ENCODE results near the gene CACNA1C. TPM values are rescaled to one million over a fixed set of nuclear protein-coding genes. Genes with fewer than 3 reads are reported as not detected.
A peak's percentile ranks its signal among the peaks of the same experiment; 100 is the strongest.

Gene CACNA1C
- total RNA-seq, 2 donors from 2014 or later: 0.05 to 0.31 TPM

DNA sequence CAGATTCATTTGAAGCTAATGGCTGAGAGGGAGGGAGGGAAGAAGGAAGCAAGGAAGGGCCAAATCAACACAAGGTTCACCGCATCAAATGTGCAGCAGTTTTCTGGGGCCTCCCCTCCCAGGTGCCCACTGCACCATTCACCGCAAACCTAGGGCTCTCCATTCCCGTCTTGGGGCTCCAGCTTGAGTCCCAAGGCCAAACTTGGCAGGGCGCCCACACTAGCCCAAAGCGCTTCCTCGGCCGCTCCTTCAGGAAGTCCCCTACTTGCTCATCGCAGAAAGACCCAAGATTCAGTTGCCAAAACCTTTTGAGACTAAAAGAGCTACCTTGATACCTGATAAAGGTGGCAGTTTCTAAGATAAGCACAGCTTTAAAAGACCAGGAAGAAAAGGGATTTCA lies 601.5 kb downstream of the CACNA1C start:
- no peaks in the 10 kb centered on the region for H3K36me3 Mint-ChIP-seq
- no peak for ATAC-seq
- peak in 1 of 2 donors; percentile 11 for DNase-seq (ENCODE audit: low spot score in 2 of 2)
- H3K27ac Mint-ChIP-seq: no peak overlapping the region
- H3K9me3 Mint-ChIP-seq: peaks cover 0 to 4% of the 10 kb centered on the region in 2 donors

DNA sequence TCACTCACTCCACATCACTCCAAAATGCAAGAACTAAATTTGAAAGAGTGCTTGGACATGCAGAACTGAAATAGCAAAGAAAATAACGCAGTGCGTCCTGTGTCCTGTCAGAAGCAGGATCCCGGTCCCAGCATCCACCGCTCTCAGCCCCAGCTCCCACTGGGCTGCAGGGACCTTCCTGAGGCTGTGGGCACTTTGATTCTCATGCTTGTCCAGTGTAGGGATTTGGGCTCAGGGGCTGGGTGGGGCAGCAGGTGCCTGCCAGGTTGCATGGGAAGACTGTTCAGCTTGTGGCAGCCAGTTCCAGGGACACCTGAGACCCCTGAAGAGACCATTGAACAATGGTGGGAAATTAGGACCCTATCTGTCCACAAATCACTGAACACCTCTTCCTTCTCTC lies 602.0 kb downstream of the CACNA1C start:
- ATAC-seq: no peak
- Mint-ChIP-seq H3K27ac (no peak overlapping the region), H3K36me3 (no peaks in the 10 kb centered on the region), H3K9me3 (peaks cover 0 to 4% of the 10 kb centered on the region in 2 donors)
- DNase-seq (ENCODE audit: low spot score in 2 of 2): peak in 1 of 2 donors; percentile 30

DNA sequence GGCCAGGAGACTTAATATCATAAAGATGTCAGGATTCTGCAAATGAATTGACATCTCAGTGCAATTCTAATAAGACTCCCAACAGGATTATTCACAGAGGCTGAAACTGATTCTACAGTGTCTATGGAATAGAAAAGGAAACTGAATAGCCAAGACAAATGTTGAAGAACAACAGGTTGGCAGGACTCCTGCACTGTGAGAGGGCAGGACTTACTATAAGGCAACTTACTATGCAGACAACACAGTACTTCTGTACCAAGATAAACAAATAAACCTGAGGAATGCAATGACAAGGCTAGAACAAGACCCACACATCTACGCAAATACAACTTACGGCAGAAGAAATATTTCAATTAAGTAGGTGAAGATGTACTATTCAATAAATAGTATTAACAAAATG lies 609.7 kb downstream of the CACNA1C start:
- Mint-ChIP-seq H3K36me3 (peaks cover 0 to 4% of the 10 kb centered on the region in 2 donors), H3K27ac (no peak overlapping the region), H3K9me3 (peaks cover 0 to 4% of the 10 kb centered on the region in 2 donors)
- ATAC-seq: no peak
- no peak for DNase-seq (ENCODE audit: low spot score in 2 of 2)

DNA sequence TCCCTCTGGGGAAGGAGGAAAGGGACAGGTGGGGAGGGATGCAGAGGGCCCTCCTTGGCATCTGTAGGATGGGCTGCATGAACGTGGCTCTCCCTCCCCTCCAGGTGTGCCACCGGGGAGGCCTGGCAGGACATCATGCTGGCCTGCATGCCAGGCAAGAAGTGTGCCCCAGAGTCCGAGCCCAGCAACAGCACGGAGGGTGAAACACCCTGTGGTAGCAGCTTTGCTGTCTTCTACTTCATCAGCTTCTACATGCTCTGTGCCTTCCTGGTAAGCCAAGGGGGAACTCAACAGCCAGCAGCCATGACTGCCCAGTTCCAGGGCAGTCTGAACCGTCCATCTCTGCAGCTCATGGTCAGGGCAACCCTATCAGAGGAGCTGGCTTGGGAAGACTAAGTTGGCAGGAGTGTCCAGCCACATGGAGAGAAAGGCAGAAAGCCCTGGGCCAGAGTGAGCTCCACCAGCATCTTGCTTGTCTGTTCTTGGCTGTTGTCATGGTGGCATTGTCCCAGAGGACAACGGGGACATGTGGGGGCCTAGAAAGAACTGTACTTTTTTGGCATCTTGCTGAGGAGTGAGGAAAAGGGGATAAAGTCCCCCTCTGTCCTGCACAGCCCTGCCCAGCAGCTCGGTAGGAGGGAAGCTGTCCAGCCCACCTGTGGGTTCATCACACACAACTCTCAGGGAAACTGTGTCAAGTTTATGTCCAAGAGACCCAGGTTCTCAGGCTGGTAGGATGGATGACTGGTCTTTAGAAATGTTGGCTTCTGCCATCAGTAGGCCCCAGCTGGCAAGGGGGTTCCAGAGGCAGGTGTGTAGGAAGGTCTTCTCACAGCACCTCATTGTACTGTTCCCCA lies 612.2 kb downstream of the CACNA1C start:
- DNase-seq (ENCODE audit: low spot score in 2 of 2): peak in 1 of 2 donors; percentile 43
- Mint-ChIP-seq H3K9me3 (no peaks in the 10 kb centered on the region), H3K27ac (no peak overlapping the region), H3K36me3 (peaks cover 0 to 4% of the 10 kb centered on the region in 2 donors)
- ATAC-seq: no peak

DNA sequence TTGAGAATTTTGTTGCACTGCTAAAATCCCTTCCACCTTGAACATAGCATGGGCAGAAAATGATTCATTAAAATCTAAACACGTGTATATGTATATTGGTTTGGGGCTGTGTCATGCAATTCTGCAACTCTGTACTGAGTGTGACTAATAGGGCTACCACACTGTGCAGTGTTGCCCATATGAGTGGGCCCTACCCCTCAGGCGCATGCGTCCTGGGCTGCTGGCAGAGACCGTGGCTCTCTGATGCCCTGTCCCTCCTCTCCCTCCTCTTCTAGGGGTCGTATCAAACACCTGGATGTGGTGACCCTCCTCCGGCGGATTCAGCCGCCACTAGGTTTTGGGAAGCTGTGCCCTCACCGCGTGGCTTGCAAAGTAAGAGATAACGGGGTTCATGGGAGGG lies 613.6 kb downstream of the CACNA1C start:
- H3K27ac Mint-ChIP-seq: no peak overlapping the region
- peak; percentile 49 to 74 for ATAC-seq

DNA sequence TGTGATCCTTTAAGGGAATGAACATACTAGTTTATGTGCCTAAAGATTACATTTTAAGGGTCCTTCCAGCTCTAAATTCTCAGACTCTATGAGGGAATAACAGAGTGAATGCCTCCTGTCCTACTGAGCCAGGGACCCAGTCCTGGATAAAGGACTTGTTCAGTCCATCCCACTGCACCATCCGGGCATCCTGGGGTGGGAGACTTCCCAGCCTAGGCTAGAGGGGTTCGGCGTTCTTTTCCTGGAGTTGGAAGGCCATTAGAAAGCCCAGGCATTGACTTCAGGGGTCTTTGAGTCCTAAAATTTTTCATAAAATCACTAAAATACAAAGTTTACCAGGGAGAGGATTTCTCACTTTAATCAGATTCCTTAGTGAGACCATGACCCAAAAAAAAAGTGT lies 614.1 kb downstream of the CACNA1C start:
- H3K9me3 Mint-ChIP-seq: no peaks in the 10 kb centered on the region
- no peak overlapping the region for H3K27ac Mint-ChIP-seq
- DNase-seq (ENCODE audit: low spot score in 2 of 2): peak in 1 of 2 donors; percentile 42
- H3K36me3 Mint-ChIP-seq: peaks cover 0 to 4% of the 10 kb centered on the region in 2 donors
- ATAC-seq: no peak

More for the DNA sequence above, 613.6 kb downstream of the CACNA1C start:
- Mint-ChIP-seq H3K9me3 (no peaks in the 10 kb centered on the region), H3K36me3 (peaks cover 0 to 4% of the 10 kb centered on the region in 2 donors)
- no peak for DNase-seq (ENCODE audit: low spot score in 2 of 2)

DNA sequence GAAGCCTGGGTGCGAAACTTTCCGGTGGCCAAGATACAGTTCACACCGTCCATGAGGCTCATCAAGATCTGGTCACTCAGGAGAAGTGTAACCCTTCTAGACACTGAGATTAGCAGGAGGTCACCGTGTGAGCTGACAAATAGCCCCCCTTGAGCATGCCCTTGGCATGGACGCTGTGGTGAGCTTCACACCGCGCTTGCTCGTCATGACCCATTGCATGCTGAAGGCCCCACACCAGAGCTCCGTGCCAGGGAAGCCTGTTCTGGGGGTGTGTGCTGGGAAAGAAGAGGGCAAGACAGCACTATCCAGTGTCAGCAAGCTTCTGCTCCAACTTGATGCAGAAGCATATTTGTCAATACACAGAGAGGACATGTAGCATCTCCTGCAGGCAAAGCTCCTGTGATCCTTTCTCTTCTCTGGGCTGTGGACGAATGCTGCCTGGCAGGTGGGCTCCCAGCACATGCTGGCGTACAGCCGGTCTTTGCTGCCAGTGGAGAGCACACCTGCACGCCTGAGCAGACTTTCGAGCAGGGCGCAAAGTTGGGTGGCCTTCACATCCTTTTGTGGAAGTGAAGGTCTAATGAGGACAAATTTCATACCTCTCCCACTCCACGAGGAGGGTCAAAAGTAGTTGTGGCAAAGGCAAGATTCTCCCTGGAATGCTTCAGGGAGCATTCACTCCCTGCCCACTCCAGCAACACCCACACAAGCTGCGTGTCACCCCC lies 615.1 kb downstream of the CACNA1C start:
- Mint-ChIP-seq H3K27ac (no peak overlapping the region), H3K36me3 (peaks cover 0 to 4% of the 10 kb centered on the region in 2 donors), H3K9me3 (no peaks in the 10 kb centered on the region)
- DNase-seq (ENCODE audit: low spot score in 2 of 2) (peak in 1 of 2 donors; percentile 18), ATAC-seq (no peak)

DNA sequence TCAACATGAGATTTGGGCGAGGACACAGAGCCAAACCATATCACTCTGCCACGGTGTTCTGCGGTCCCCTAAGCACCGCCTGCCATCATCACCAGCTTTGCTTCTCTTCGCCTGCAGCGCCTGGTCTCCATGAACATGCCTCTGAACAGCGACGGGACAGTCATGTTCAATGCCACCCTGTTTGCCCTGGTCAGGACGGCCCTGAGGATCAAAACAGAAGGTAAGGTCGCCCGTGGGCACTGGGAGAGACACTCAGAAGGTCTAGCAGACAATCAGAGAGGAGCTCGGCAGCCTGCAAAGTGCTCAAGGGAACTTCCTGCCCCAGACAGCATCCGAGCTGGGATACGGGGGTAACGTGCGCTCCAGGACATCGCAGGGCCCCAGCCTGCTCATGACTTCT lies 616.0 kb downstream of the CACNA1C start:
- ATAC-seq: no peak
- Mint-ChIP-seq H3K36me3 (peaks cover 0 to 4% of the 10 kb centered on the region in 2 donors), H3K9me3 (no peaks in the 10 kb centered on the region), H3K27ac (peak overlapping the region in 1 of 2 donors; percentile 74)
- no peak for DNase-seq (ENCODE audit: low spot score in 2 of 2)

DNA sequence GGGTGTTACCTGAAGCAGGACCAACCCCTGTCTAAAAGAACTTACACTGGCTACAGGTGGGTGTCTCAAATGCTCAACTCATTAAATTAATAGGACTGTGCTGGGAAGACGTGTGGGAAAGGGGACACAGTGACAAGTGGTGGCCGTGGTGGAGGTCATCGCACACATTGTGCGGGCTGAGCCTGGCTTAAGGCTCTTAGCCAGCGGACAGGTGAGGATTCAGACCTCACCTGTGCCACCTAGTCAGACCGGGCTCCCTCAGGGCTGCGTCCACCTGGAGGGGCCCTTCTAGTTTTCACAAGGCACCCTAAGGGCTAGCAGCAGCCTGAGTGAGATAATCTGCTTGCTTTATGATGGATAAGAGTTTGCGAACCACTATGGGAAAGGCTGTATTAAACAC lies 616.8 kb downstream of the CACNA1C start:
- Mint-ChIP-seq H3K36me3 (peaks cover 0 to 4% of the 10 kb centered on the region in 2 donors), H3K9me3 (no peaks in the 10 kb centered on the region), H3K27ac (no peak overlapping the region)
- DNase-seq (ENCODE audit: low spot score in 2 of 2) (peak in 1 of 2 donors; percentile 26), ATAC-seq (no peak)

DNA sequence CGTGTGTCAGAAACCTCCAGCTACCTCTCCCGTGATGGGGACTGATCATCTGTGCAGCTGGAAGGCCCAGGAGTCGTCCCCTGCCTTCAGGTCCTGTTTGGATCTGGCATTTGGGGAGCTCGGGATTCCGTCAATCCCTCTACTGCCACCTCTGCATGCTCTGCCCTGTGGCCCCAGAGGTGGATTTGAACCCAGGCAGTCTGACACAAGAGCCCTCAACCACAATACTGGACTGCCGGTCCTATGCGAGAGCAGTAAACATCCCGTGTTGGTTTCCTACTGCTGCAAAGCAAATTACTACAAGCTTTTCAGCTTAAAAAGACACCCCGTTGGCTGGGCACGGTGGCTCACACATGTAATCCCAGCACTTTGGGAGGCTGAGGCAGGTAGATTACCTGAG lies 620.1 kb downstream of the CACNA1C start:
- Mint-ChIP-seq H3K27ac (no peak overlapping the region), H3K36me3 (no peaks in the 10 kb centered on the region), H3K9me3 (no peaks in the 10 kb centered on the region)
- DNase-seq (ENCODE audit: low spot score in 2 of 2): no peak
- no peak for ATAC-seq

DNA sequence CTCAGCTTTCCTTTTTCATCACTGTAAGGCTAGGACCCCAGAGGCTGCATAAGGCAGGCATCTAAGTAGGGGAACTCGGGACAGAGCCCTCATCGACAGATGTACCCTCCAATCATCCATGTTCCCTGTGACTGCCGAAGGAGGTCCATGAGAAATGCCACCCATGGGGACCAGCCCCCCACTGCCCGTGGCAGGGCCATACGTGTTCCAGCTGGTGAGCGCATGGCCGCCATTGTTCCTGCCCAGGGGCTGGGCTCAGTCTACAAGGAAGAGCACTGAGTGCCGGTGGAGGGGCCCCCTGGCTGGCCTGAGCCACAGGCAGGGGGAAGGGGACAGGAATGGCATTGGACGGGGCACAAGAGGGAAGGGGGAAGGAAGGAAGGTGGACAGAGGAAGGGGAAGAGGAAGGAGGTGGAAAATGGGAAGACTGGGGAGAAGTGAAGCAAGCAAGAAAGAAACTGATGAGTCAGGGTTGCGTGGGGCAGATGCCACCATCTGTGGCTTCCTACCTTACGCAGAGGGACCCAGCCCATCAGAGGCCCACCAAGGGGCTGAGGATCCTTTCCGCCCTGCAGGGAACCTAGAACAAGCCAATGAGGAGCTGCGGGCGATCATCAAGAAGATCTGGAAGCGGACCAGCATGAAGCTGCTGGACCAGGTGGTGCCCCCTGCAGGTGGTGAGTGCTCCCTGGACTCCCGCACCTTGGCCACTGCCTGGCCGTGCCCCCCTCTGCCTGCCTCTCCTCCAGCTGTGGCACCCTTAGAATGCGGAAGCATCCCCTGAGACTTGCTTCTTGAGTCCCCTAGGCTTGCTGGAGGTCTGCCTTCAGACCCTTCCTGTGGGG lies 621.4 kb downstream of the CACNA1C start:
- Mint-ChIP-seq H3K36me3 (no peaks in the 10 kb centered on the region), H3K9me3 (no peaks in the 10 kb centered on the region), H3K27ac (peak overlapping the region in 1 of 2 donors; percentile 25)
- no peak for ATAC-seq
- peak in 1 of 2 donors; percentile 35 for DNase-seq (ENCODE audit: low spot score in 2 of 2)

DNA sequence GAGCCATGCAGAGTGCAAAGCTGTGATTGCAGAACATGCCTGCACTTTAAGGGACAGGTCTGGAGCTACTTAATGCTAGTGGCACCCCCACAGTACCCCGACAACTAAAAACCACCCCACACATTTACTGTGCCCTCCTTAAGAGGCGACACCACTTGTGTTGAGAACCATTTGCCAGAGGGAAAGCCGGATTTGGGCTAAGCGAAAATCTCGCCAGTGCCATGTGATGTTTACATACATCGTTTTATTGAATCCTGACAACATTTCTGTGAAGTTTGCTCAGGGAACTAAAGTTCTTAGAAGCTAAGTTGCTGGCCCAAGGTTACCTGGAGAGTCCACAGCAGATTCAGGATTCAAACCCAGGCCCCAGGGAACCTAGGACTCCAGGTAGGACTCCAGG lies 623.0 kb downstream of the CACNA1C start:
- peak in 1 of 2 donors; percentile 11 for DNase-seq (ENCODE audit: low spot score in 2 of 2)
- no peak overlapping the region for H3K27ac Mint-ChIP-seq
- ATAC-seq: no peak
- no peaks in the 10 kb centered on the region for H3K36me3 Mint-ChIP-seq
- no peaks in the 10 kb centered on the region for H3K9me3 Mint-ChIP-seq

DNA sequence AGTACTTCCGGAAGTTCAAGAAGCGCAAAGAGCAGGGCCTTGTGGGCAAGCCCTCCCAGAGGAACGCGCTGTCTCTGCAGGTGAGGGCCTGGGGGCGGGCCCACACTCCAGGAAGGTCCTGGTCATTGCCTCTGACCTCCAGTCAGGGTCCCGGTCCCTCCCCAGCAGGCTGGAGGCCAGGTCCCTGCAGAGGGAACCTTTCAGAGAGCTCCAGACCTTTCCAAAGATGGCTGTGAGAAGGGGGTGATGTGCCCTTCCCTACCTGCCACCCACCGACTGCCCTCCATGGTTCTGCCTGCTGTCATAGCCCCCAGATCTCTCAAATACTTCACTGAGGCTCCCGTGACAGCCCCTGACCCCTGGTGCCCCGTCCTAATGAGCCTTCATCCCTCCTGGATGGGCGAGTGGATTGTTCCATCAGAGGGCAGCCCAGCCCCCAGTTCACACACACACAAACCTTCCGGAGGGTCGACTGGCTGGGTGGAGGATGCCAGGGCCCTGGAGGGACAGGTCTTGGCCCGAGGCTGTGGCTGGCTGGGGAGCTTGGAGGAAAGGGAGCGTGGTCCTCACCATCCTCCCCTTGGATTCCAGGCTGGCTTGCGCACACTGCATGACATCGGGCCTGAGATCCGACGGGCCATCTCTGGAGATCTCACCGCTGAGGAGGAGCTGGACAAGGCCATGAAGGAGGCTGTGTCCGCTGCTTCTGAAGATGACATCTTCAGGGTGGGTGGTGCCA lies 624.5 kb downstream of the CACNA1C start:
- DNase-seq (ENCODE audit: low spot score in 2 of 2) (peak in 1 of 2 donors; percentile 28), ATAC-seq (no peak)
- Mint-ChIP-seq H3K27ac (no peak overlapping the region), H3K36me3 (no peaks in the 10 kb centered on the region), H3K9me3 (no peaks in the 10 kb centered on the region)

DNA sequence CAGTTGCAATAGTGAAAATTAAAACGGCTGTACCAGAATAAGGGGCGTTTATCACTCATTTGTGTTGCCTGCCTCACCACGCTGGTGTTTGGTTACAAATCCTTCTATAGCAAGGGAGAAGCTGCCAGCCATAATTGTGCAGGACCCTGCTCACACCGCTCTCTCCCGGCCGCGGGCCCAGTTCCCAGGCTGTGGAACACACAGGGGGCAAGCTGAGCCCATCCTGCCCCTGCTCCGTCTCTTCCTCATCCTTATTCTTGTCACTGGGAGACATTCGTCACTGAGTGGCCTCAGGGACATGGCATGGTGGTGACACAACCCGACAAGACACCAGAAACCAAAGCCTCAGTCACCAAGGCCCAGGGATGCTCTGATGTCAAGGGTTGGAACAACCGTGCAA lies 625.6 kb downstream of the CACNA1C start:
- Mint-ChIP-seq H3K36me3 (peaks cover 0 to 6% of the 10 kb centered on the region in 2 donors), H3K9me3 (peaks cover 0 to 5% of the 10 kb centered on the region in 2 donors), H3K27ac (no peak overlapping the region)
- peak in 1 of 2 donors; percentile 14 for DNase-seq (ENCODE audit: low spot score in 2 of 2)
- ATAC-seq: no peak

DNA sequence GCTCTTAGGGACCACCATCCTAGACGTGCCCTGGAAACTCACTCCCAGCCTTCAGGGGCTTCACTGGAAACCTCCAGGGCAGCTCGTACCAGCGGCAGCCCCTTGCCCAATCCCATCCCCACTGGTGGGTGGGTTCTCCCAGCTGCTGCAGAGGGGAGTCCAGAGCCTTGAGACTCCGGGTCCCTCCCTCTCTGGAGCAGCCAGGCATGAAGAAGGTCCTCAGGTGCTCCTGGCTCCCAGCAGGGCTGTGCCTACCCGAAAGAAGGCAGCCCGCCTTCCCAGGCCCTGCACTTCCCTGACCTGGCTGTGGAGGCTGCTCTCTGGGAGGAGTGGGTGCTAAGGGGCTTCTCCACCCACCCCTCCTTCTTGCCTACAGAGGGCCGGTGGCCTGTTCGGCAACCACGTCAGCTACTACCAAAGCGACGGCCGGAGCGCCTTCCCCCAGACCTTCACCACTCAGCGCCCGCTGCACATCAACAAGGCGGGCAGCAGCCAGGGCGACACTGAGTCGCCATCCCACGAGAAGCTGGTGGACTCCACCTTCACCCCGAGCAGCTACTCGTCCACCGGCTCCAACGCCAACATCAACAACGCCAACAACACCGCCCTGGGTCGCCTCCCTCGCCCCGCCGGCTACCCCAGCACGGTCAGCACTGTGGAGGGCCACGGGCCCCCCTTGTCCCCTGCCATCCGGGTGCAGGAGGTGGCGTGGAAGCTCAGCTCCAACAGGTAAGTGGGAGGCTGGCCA lies 626.5 kb downstream of the CACNA1C start:
- H3K36me3 Mint-ChIP-seq: peaks cover 0 to 6% of the 10 kb centered on the region in 2 donors
- H3K9me3 Mint-ChIP-seq: peaks cover 0 to 5% of the 10 kb centered on the region in 2 donors
- ATAC-seq (no peak), DNase-seq (ENCODE audit: low spot score in 2 of 2) (peak in 1 of 2 donors; percentile 41)
- peak overlapping the region in 1 of 2 donors; percentile 37 for H3K27ac Mint-ChIP-seq

All from activated naive CD4-positive, alpha-beta T cell treated with anti-CD3 and anti-CD28 coated beads, Interleukin-2, amount 50 U/mL, for 72 hours (primary cell).